Dendritic cell treated with granulocyte-macrophage colony-stimulating factor and Interleukin-4, amounts not matched to agents 40 ng/mL and 50 ng/mL, for 4 days (primary cell): ENCODE results near the gene PAX8.

ENCODE experiments used
- H3K27ac Mint-ChIP-seq: one replicate; pipeline ENCODE4 v1.8.0; 2022; ENCODE audit warnings: mild to moderate bottlenecking, mixed read lengths
- H3K27me3 Mint-ChIP-seq: one replicate; pipeline ENCODE4 v1.8.0; 2022; ENCODE audit warnings: mild to moderate bottlenecking, mixed read lengths
- H3K36me3 Mint-ChIP-seq: one replicate; pipeline ENCODE4 v1.8.0; 2022; ENCODE audit warnings: low read depth, mixed read lengths
- H3K4me1 Mint-ChIP-seq: one replicate; pipeline ENCODE4 v1.8.0; 2022; ENCODE audit warnings: low read depth, mixed read lengths
- H3K4me3 Mint-ChIP-seq: one replicate; pipeline ENCODE4 v1.8.0; 2022; ENCODE audit warnings: mild to moderate bottlenecking, moderate library complexity, mixed read lengths
- H3K9me3 Mint-ChIP-seq: one replicate; pipeline ENCODE4 v1.8.0; 2022; ENCODE audit warnings: mixed read lengths
- intact Hi-C: fragments of 100-400 bp; cut with micrococcal nuclease; formaldehyde crosslinking; loops from one replicate; pipeline ENCODE4 v1.15.0; 2022

Gene PAX8

GRCh38 chr2:113173542-113174375 lies 105.0 kb downstream of the PAX8 start, which contains the start of gene PSD4:
PSD4 (plus strand) TSS chr2:113173971; CDS start chr2:113182457, 8,486 bp downstream.
- Mint-ChIP-seq H3K27ac (peak within 1 kb of the TSS; percentile 97), H3K9me3 (no peaks in the 10 kb centered on the region), H3K4me3 (peak within 1 kb of the TSS; percentile 78), H3K27me3 (no peaks in the 10 kb centered on the region), H3K36me3 (peaks cover 34% of the 10 kb centered on the region), H3K4me1 (peaks cover 64% of the 10 kb centered on the region)
- intact Hi-C loops = loop anchor here (5.0 kb wide), 1 partner anchor 36 kb away; no protein-coding TSS in a partner anchor

GRCh38 chr2:113172721-113173541 lies 105.8 kb downstream of the PAX8 start:
- peaks cover 62% of the 10 kb centered on the region for H3K4me1 Mint-ChIP-seq
- H3K27ac Mint-ChIP-seq = peak overlapping the region; percentile 97
- no peak overlapping the region for H3K4me3 Mint-ChIP-seq
- intact Hi-C loops = loop anchor here (5.0 kb wide), 1 partner anchor 36 kb away; no protein-coding TSS in a partner anchor
- H3K36me3 Mint-ChIP-seq = peaks cover 26% of the 10 kb centered on the region
- no peaks in the 10 kb centered on the region for H3K27me3 Mint-ChIP-seq
- H3K9me3 Mint-ChIP-seq = no peaks in the 10 kb centered on the region

GRCh38 chr2:113171334-113172075 lies 107.2 kb downstream of the PAX8 start:
- intact Hi-C loops = loop anchor here (5.0 kb wide), 1 partner anchor 34 kb away; no protein-coding TSS in a partner anchor
- peaks cover 12% of the 10 kb centered on the region for H3K36me3 Mint-ChIP-seq
- H3K9me3 Mint-ChIP-seq = no peaks in the 10 kb centered on the region
- H3K27ac Mint-ChIP-seq = peak overlapping the region; percentile 53
- H3K27me3 Mint-ChIP-seq = no peaks in the 10 kb centered on the region
- no peak overlapping the region for H3K4me3 Mint-ChIP-seq
- H3K4me1 Mint-ChIP-seq = peaks cover 66% of the 10 kb centered on the region

- Mint-ChIP-seq H3K27ac (peak overlapping the region; percentile 1), H3K27me3 (no peaks in the 10 kb centered on the region), H3K4me1 (peaks cover 53% of the 10 kb centered on the region), H3K36me3 (peaks cover 8% of the 10 kb centered on the region), H3K4me3 (no peak overlapping the region), H3K9me3 (no peaks in the 10 kb centered on the region)
- intact Hi-C loops = no loop called here
These were observed 109.1 kb downstream of the PAX8 start for GRCh38 chr2:113169586-113169985.

GRCh38 chr2:113169002-113169530 lies 109.7 kb downstream of the PAX8 start:
- Mint-ChIP-seq H3K36me3 (peaks cover 4% of the 10 kb centered on the region), H3K4me3 (no peak overlapping the region), H3K4me1 (peaks cover 52% of the 10 kb centered on the region), H3K9me3 (no peaks in the 10 kb centered on the region), H3K27me3 (no peaks in the 10 kb centered on the region), H3K27ac (peak overlapping the region; percentile 74)
- intact Hi-C loops = no loop called here

- Mint-ChIP-seq H3K27ac (peak overlapping the region; percentile 74), H3K4me1 (peaks cover 43% of the 10 kb centered on the region), H3K4me3 (no peak overlapping the region), H3K36me3 (no peaks in the 10 kb centered on the region), H3K27me3 (no peaks in the 10 kb centered on the region), H3K9me3 (no peaks in the 10 kb centered on the region)
- intact Hi-C loops = no loop called here
These were observed 110.8 kb downstream of the PAX8 start for GRCh38 chr2:113167962-113168340.

- Mint-ChIP-seq H3K9me3 (no peaks in the 10 kb centered on the region), H3K36me3 (no peaks in the 10 kb centered on the region), H3K27ac (peak overlapping the region; percentile 74), H3K4me3 (no peak overlapping the region), H3K4me1 (peaks cover 37% of the 10 kb centered on the region), H3K27me3 (no peaks in the 10 kb centered on the region)
- intact Hi-C loops = no loop called here
These were observed 111.4 kb downstream of the PAX8 start for GRCh38 chr2:113167115-113167932.

GRCh38 chr2:113166187-113166645 lies 112.5 kb downstream of the PAX8 start:
- peaks cover 37% of the 10 kb centered on the region for H3K4me1 Mint-ChIP-seq
- H3K4me3 Mint-ChIP-seq = no peak overlapping the region
- no peaks in the 10 kb centered on the region for H3K36me3 Mint-ChIP-seq
- H3K27me3 Mint-ChIP-seq = no peaks in the 10 kb centered on the region
- intact Hi-C loops = no loop called here
- H3K27ac Mint-ChIP-seq = no peak overlapping the region
- no peaks in the 10 kb centered on the region for H3K9me3 Mint-ChIP-seq
